GM19035 (cell line): ENCODE data around the gene MYO18A.
"Not testable (repeated sequence)": the region's sequence is repeated elsewhere in the genome, so short reads cannot be mapped to it uniquely, and the experiment has no call there.

Experiments used
- ATAC-seq: cut with Tn5 transposase; IDR thresholded peaks from one replicate; pipeline ENCODE4 v1.9.1; 2021; ENCODE audit not compliant: unreplicated experiment

Gene MYO18A, protein sequence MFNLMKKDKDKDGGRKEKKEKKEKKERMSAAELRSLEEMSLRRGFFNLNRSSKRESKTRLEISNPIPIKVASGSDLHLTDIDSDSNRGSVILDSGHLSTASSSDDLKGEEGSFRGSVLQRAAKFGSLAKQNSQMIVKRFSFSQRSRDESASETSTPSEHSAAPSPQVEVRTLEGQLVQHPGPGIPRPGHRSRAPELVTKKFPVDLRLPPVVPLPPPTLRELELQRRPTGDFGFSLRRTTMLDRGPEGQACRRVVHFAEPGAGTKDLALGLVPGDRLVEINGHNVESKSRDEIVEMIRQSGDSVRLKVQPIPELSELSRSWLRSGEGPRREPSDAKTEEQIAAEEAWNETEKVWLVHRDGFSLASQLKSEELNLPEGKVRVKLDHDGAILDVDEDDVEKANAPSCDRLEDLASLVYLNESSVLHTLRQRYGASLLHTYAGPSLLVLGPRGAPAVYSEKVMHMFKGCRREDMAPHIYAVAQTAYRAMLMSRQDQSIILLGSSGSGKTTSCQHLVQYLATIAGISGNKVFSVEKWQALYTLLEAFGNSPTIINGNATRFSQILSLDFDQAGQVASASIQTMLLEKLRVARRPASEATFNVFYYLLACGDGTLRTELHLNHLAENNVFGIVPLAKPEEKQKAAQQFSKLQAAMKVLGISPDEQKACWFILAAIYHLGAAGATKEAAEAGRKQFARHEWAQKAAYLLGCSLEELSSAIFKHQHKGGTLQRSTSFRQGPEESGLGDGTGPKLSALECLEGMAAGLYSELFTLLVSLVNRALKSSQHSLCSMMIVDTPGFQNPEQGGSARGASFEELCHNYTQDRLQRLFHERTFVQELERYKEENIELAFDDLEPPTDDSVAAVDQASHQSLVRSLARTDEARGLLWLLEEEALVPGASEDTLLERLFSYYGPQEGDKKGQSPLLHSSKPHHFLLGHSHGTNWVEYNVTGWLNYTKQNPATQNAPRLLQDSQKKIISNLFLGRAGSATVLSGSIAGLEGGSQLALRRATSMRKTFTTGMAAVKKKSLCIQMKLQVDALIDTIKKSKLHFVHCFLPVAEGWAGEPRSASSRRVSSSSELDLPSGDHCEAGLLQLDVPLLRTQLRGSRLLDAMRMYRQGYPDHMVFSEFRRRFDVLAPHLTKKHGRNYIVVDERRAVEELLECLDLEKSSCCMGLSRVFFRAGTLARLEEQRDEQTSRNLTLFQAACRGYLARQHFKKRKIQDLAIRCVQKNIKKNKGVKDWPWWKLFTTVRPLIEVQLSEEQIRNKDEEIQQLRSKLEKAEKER (N-terminal part only)

DNA sequence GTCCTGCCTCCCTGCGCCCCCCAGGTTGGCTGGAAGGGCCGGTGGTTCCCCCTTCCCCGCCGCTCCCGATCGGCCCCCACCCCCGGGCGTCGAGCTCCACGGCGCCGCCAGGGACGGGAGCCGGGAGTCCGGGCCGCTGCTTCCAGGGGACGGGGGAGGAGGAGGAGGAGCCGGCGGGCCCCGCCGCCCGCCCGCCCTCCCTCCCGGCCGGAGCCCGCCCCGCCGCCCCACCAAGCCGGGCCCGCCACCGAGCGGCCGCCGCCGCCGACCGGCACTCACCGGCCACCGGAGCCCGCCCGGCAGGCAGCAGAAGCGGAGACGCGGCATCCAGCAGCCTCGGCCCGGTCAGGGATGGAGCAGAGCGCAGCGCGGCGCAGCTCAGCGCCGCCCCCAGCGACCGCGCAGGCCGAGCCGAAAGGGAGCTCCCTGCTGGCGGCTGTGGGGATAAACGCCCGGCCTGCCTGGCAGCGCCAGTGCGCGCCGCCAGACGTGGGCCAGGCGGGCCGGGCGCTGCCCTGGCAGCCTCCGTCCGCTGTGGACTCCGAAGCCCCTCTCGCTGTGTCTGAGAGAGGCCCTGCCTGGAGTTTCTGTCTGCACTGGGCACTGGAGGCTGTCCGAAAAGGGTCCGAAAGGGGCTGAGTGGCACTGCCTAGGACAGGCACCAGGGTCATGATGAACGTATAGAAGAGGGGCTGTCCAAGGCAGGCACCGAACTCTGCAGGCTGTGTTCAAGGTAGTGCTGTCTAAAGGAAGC, at the start of gene MYO18A:
Gene MYO18A (minus strand): TSS at position 365 of the 754 bp plus-strand sequence. CDS start 13,458 bp downstream, outside the sequence.
- ATAC-seq: peak; percentile 76

DNA sequence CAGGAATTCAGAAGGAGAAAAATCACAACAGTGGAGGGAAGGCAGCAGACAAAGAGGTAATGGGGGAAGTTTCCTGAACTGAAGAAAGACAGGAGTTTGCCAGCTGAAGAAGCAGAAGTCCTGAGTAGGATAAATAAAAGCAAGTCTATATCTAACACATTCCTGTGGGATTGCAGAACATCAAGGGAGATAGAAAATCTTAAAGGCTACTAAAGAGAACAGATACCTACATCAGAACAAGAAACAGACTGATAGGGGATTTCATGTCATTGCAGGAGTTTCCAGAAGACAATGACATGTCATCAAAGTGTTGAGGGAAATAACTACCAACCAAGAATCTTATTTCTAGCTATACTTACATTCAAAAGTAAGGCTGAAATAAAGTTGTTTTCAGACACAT, 45.2 kb upstream of the MYO18A start:
- ATAC-seq: no peak

DNA sequence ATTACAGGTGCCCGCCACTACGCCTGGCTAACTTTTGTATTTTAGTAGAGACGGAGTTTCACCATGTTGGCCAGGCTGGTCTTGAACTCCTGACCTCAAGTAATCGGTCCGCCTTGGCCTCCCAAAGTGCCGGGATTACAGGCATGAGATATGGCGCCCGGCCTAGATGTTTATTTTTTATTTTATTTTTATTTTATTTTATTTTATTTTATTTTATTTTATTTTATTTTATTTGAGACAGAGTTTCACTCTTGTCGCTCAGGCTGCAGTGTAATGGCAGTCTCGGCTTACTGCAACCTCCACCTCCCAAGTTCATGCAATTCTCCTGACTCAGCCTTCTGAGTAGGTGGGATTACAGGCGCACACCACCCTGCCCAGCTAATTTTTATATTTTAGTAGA, 41.1 kb upstream of the MYO18A start:
- not testable (repeated sequence) for ATAC-seq

DNA sequence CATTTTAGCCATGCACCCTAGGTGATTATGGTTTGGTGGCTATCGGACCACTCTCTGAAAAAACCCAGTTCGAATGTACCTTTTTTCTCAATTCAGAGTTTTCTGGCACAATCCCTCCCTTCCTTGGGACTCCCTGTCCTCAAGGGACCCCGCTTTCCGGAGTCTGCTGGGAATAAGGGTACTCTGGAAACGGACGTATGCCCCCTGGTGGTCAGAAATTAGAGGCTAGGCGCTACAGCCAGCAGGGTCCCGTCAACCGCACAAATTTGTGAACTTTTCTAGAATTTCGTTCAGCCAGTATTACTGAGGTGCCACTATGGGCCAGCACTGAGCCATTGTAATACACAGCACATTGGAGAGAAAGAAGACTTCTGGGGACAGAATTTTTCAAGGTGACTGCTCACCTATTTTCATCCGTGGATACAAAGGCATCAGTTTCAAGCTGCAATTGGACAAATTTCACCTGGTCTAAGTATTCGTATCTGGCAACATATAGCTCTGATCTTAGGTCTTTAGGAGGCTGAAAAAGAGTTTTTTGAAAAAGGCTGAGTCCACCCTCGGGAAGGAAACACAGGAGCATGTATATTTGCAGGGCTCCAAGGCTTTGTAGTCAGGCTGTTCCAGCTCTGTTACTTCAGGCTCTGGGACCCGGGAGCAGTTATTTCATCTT, 39.3 kb upstream of the MYO18A start:
- peak; percentile 62 for ATAC-seq

DNA sequence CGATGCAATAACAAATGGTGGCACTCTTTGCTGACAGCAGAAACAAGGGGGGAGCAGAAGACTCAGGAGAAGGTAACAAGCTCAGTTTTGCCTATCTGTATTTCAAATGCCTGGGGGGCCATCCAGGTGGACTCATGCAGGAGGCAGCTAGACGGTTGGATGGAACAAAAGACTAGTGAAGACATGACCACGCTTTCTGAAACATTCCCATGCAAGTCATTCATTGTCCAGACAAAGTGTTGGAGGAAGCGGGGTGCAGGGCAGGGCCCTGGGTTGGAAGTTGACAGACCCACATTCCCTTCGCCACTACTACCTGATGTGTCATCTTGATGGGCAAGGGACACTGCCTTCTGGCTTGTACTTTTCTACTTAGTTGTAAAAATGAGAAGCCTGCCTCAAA, 36.7 kb upstream of the MYO18A start:
- ATAC-seq: no peak

DNA sequence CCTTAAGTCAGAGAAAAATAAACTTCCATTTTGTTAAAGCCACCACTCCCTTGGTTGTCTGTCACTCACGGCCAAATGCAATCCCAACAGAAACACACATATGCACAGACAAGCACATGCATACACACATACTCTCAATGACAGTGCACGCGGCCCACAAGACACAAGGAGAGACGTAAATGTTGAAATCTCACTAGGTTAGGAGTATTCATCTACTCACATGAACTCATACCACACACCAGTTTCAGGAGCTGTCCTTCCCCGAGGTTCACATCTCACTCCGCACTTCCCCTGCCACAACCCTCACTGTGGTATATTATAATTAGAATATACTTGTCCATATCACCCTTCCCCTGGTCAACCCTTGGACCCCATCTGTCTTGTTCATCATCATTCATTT, 36.0 kb upstream of the MYO18A start:
- no peak for ATAC-seq

DNA sequence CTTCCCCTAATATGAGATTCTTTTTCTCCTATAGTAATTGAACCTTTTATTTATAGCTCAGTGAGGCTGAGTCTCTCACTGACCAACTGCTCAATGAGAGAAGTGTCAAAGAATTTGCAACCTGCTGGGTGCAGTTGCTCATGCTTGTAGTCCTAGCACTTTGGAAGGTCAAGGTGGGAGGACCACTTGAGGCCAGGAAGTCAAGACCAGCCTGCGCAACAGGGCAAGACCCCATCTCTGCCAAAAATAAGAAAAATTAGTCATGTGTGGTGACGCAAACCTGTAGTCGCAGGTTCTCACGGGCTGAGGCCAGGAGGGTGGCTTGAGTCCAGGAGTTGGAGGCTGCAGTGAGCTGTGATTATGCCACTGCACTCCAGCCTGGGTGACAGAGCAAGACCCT, 35.5 kb upstream of the MYO18A start:
- no peak for ATAC-seq

DNA sequence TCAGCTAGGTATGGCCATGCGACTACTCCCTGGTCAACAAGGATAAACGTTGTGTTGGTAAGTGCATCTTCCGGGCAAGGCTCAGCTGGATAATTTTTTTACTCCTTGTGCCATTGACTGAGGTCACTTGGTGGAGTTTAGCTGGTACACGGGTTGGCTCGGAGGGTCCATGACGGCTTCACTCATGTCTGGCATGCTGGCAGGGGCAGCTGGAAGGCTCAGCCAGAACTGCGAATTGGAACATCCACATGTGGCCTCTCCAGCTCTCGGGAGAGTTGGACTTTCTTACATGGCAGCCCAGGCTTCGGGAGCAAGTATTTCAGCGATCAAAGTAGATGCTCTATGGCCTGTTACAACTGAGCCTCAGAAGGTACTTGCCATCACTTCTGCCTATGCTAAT, 35.0 kb upstream of the MYO18A start:
- no peak for ATAC-seq

DNA sequence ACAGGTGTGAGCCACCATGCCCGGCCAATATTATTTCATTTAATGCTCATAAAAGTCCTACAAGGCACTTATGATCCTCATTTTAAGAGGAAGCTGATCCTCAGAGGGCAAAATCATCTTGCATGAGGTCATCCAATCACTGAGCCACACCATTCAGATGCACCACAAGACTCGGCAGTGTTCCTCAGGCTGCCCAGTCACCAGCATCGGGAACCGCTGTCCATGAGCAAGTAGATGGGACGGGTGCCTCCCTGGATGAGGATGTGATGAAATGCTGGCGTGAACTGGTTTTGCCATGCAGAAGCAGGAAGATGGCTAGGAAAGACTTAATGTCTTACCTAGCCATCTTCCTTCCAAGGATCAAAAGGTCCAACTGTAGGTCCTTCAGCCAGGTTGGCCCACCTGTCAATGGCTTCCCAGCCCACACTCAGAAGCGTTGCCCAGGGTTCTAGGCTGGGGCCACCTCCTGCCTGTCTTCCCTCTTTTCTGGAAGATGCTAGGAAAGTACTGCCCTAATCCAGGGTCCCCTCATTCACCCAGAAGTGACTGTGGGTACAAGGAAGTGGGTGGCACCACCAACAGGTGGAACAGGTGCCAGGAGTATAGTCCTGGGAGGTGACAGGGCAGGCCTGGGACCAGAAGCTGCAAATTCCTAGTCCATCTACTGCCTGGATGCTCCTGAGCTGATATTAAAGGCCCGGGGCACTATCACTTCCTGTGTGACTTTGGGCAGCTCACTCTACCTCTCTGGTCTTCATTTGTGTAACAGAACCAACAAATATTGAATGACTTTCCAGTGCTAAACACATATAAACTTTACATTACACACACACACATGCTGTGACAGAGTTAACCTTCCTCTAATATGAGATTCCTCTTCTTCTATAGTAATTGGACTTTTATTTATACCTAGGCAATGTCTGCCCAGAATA, 34.3 kb upstream of the MYO18A start:
- ATAC-seq: no peak

DNA sequence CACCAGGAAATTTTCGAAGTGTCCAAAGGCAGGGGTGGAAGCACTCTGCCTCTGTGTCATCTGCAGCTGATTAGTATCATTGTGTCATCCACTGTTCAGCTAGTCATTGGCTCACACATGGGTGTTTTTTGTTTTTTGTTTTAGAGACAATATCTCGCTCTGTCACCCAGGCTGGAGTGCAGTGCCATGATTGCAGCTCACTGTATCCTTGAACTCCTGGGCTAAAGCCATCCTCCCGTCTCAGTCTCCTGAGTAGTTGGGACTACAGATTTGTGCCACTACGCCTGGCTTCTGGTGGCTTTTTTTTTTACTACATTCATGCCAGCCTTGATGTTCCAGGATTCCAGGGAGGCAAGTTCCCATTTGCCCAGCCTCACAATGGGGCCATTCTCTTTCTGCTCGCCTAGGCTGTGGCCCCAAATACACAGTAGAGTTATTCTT, 32.5 kb upstream of the MYO18A start:
- no peak for ATAC-seq

DNA sequence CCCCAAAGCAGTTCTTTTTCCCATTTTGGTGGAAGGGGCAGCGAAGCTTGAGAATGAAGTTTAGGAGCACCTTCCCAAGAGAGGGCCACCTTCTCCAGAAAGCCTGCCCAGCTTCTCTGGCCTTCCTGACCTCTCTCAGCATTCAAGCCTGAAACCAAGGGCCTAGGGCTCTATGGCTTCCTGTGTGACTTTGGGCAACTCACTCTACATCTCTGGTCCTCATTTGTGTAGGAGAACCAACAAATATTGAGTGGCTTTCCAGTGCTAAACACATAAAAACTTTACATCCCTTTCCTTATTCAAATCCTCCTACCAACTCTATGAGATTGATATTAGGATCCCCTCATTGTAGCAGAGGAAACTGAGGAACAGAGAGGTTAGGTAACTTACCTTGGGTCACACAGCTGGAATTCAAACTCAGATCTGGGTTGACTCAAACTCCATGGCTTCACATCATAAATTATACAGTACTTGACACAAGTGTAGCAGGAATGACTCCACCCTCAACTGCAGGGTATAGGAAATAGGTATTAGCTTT, 32.0 kb upstream of the MYO18A start:
- ATAC-seq: no peak

DNA sequence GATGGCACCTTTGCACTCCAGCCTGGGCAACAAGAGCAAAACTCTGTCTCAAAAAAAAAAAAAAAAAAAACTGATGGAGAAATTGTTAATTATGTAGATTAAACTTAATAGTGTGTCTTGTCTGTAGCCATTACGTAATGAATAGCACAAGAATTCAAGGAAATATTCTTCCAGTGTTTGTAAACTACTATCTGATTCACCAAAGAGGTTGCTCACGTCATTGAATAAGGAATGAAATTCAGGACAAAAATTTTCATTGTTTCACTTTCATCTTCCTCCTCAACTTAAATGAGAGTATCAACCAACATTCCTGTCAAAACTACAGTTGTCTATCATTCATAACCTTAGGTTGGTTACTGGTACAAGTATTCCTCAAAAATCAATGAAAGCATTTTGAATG, 30.7 kb upstream of the MYO18A start:
- no peak for ATAC-seq

DNA sequence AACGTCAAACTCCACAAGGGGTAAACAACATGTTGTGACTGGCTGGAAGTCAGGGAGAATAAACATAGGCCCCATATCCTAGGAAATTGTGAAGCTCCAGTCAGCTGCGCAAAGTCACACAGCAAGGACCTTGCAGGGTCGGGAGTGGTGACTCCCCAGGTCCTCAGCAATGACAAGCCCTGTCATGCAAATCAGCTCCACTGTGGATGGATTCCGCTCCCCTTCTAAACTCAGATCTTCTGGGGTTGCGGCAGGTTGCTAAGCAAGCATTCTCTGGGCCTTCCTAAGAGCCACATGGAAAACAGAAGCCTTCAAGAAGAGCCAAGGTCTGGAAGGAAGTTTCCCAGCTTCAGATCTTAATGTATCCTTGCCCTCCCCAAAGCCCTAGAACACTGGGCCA, 28.9 kb upstream of the MYO18A start:
- ATAC-seq: no peak

DNA sequence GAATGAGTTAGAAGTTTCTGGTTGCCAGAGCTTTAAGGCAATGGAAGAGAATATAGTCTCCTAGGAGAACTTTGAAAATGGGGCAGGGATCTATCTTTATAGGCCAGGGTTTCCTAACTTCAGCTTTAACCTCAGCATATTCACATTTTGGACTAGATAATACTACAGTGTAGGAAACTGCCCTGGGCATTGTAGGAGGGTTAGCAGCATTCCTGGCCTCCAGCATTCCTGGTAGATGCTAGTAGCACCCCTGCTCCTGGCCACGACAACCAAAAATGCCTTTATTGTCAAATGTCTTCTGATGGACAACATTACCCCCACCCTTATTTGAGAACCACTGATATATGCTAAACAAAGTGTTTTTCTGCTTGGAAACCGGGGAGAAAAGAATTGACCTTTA, 27.8 kb upstream of the MYO18A start:
- ATAC-seq: no peak

DNA sequence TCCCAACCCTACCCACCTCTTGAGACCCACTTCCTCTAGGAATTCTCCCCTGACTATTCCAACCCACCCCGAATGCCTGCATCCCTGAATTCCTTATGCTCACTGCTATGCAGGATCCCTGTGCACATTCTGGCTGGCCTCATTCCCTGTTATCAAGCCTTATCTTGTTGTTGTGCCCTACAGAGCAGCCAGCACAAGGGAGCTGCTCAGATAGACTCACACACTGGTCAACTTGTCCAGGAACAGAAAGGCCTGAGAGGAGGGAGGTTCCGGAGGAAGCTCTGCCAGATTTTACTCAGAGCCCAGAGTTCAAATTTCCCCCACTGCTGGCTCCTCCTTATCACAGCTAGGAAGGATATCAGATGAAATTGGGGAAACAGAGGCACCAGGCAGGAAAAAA, 24.8 kb upstream of the MYO18A start:
- ATAC-seq: no peak

DNA sequence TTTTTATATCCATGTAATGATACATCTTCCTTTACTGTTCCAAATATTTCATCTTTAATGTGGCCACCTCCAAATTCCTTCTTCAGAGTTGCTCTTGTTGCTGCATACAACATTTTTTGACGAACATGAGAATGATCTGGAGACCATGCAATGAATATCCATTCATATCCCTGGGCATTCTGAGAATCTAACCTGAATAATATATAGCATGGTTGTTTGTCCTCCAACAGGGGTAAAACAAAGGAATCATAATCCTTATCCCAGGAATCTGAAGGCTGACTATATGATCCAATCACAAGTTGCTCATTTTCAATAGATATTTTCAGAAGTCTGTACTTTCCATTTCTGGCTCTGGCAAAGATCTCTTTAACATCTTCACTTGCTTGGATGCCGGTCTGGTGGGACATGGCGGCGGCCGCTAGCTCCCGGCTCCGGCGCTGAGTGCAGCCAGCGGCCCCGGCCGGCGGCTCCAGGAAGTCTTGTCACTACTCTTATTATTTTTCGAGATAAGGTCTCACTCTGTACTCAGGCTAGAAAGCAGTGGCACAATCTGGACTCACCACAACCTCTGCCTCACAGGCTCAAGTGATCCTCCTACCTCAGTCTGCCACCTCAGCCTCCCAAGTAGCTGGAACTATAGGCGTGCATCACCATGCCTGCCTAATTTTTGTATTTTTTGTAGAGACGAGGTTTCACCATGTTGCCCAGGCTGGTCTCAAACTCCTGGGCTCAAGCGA, 24.0 kb upstream of the MYO18A start:
- not testable (repeated sequence) for ATAC-seq

DNA sequence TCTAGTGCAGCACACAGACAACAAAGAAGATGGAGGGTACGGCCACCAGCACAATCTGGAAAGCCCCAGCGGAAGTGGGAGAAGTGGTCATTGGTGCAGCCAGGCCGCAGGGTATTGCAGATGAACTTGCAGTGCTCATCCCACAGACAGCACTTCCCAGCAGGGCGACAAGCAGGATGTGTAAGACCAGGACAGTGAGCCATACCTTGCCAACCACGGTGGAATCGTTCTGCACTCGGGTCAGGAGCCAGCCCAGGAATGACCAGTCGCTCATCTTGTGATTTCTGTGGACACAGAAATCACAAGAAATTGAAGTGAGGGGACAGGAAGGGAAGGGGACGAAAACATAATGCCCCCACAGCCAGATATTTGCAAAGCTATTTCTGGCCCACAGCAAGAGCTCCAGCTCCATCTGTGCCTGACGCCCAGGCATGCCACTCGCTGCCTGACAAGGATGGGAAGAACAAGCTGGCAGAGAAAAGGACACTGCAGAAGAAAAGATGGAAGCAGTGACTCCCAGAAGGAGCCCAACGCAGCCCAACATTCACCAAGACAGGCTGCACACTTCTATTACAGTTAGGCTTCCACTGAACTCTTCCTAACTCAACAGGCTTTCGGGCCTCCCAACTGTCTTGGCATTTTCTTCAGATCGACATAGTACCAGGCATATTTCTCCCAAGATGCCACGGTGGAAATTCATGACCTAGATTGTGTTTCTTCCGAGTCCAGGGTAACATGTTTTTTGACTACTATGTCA, 17.5 kb upstream of the MYO18A start:
- no peak for ATAC-seq
